ENCODE data around the gene ZNF649.
"Not testable (repeated sequence)": the region's sequence is repeated elsewhere in the genome, so short reads cannot be mapped to it uniquely, and the experiment has no call there.

Gene ZNF649

DNA sequence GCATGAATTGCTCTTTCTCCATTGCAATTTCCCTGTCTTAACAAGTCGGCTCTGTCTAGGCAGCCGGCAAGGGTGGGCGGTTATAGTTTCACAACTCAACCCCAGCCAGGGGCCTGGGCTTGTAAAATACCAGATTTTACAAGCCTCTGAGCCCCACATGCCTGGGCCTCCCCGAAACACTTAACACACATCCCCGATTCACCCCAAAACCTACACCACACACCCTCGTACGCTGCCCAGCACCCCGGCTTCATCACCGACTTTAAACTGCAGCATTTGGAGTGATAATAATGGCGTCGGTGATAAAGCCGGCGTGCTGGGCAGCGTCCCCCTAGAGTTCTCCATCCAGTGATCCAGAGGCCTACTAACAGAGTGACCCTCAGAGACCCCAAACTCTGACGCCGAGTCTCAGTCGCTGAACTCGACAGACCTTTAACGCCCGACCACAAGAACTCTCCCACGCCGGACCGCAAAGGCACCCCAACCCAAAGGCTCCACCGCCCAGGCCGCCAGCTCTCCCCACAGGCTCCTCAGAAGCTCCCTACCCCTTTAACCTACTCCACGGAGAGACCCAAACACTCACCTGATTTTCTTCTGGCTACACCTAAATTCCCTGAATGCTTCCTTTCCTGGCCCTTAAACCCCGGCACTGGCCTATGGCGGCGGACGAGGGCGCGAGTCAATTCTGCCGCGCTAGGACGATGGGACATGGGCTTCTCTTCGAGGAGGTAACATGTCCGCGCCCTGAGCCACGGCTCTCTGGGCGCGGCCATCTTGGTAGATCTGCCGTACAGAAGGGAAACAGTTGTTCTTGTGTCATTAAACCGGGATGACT lies at the start of gene ZNF649:
ZNF649 (minus strand) TSS at position 687 of the 835 bp plus-strand sequence. CDS start 4,910 bp downstream, outside the sequence.
- DNase-seq = peak; percentile 63

DNA sequence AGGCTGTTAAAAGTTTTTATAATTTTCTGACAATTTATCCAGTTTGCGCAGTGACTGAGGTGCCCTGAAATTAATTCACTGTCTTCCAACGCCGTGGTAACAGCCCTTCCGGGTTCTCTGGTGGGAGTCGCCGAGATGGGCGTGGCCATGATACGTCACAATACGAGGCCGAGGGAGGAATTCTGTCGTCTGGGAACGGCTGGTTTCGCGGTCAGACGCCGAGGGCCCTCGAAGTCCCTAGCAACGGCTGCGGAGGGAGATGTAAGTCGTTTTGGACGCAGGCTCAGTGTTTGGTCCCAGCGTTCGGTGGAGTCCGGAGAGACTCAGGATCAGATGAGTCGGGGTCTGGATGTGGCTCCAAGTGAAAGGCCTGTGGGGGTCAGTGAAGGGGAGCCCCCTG lies 44.2 kb upstream of the ZNF649 start:
- DNase-seq = no peak

DNA sequence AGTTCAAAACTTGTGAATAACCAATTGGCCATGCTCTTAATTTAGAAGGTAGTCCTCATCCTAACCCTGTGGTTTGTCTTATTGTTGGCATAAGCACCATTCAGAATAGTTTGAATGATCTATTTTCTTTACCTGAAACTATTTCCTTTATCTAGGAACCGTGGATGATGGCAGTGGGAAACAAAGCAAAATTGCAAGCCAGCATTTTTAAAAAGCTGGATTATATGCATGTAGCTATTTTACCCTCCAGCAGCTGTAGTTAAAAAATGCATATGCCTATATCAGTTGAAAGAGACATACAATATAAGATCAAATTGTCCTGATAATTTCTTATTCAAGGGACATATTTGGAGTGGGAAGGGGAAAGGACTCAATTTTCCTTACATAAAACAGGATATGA lies 41.8 kb upstream of the ZNF649 start:
- DNase-seq = no peak

- DNase-seq = no peak
These were observed 40.2 kb upstream of the ZNF649 start for GRCh38 chr19:51944798-51945552.

GRCh38 chr19:51938936-51939335 lies 34.1 kb upstream of the ZNF649 start:
- no peak for DNase-seq

- no peak for DNase-seq
These were observed 27.1 kb upstream of the ZNF649 start for GRCh38 chr19:51931921-51932320.

DNA sequence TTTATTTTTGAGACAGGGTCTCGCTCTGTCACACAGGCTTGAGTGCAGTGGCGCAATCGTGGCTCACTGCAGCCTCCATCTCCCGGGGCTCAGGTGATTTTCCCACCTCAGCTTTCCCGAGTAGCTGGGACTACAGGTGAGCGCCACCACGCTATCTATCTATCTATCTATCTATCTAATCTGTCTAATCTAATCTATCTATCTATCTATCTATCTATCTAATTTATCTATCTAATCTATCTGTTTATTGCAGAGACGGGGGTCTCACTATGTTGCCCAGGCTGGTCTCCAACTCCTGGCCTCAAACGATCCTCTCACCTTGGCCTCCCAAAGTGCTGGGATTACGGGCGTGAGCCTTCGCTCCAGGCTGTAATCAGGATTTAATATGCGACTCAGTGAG lies 23.0 kb upstream of the ZNF649 start:
- DNase-seq = no peak

DNA sequence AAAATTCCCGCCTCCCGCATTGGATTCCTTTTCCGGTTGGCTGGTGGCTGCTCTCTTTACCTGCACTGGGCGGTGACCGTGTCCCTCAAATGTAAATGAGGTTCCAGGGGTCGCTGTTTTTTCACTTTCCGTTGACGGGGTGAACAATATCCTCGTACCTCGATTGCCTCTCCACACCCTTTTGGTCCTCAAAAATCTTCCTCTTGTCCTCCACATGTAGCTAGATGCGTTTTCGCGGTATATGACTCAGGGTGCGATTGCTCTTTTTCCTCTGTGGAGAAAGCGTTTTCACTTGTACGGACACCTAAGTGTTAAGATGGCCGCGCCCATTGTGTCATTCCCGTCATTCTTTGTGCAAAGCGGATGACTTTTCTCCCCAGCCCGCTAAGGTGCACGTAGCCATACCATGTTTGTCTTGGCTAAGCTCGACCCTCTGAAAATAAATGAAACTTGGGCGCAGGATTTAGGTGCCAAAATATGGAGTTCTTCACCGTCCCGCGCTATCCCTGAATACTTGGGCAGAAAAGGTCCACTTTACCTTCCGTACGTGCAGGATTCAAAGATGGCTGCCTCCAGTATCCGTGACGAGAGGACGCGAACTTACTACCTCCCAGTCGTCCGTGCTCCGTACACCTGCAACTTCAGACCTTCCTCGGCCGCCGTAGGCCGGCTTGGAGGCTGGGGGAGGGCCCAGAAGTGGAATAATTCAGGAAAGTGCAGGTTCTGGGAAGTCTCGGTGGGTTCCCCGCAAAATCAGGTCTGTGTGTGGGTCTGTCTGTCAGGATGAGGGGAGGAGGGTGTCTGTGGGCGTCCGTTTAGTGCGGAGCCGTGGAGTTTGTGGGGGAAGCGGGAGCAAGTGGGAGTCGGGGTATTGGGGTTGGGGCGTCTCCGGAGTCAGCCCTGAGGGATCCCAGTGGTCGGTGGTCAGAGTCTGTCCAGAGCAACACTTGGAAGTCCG lies 22.2 kb upstream of the ZNF649 start, which contains the start of gene ZNF613:
ZNF613 (plus strand) TSS at position 689 of the 958 bp plus-strand sequence. CDS start 8,749 bp downstream, outside the sequence.
- peak; percentile 82 for DNase-seq

DNA sequence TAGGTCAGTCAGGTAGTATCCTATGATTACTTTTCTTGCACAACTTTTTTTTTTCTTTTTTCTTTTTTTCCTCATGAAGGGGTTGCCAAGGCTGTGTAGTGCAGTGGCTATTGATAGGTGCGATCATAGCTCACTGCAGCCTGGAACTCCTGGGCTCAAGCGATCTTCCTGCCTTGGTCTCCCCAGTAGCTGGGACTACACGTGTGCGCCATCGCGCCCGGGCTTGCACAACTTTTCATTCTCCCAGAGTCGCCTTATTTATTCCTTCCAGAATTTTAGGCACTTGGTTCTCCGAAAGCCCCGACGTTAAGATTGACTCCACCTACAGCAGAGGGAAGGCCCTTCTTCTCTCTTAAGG lies 21.6 kb upstream of the ZNF649 start:
- no peak for DNase-seq

DNA sequence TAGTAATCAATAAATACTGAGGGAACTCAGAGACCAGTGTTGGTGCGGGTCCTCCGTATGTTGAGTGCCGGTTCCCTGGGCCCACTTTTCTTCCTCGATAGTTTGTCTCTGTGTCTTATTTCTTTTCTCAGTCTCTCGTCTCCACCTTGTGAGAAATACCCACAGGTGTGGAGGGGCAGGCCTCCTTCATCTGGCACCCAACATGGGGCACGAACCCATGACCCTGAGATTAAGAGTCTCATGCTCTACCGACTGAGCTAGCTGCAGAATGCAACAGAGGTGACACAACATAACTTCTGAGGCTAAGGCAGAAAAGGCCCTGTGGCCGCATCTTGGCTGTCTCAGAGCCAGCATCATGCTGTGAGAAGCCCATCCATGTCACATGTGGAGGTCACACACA lies 17.1 kb upstream of the ZNF649 start:
- no peak for DNase-seq

- no peak for DNase-seq
These were observed 14.8 kb upstream of the ZNF649 start for GRCh38 chr19:51919606-51920005.

GRCh38 chr19:51916167-51916566 lies 11.3 kb upstream of the ZNF649 start:
- no peak for DNase-seq

- DNase-seq = no peak
These were observed 10.6 kb upstream of the ZNF649 start for GRCh38 chr19:51915324-51915867.

DNA sequence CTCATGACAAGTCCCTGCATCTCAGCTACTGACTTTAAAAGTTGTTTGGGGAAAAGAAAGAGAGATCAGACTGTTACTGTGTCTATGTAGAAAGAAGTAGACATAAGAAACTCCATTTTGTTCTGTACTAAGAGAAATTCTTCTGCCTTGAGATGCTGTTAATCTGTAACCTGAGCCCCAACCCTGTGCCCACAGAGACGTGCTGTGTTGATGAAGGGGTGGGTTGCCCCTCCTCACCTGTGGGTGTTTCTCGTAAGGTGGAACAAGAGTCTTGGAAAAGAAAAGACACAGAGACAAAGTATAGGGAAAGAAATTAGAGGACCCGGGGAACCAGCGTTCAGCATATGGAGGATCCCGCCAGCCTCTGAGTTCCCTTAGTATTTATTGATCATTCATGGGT lies 3.2 kb upstream of the ZNF649 start:
- not testable (repeated sequence) for DNase-seq

- DNase-seq = not testable (repeated sequence)
These were observed 1.3 kb upstream of the ZNF649 start for GRCh38 chr19:51906108-51906507.

GRCh38 chr19:51905639-51906038 lies 822 bp upstream of the ZNF649 start:
- DNase-seq = not testable (repeated sequence)

GRCh38 chr19:51905206-51905605 lies 389 bp upstream of the ZNF649 start:
- no peak for DNase-seq

GRCh38 chr19:51903192-51903591 lies 1.6 kb downstream of the ZNF649 start:
- DNase-seq = no peak

DNA sequence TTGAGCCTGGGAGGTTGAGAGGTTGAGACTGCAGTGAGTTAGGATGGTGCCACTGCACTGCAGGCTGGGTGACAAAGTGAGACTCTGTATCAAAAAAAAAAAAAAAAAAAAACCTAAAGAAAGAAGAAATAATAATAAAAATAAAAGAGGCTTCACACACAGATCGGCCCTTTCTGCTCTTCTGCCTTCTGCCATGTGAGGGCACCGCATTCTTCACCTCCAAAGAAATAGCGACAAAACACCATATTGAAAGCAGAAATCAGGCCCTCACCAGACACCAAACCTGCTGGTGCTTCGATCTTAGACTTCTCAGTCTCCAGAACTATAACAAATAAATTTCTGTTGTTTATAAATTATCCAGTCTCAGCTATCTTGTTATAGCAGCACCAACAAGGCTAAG lies 3.0 kb downstream of the ZNF649 start:
- no peak for DNase-seq

GRCh38 chr19:51891193-51891747 lies 13.5 kb downstream of the ZNF649 start:
- no peak for DNase-seq

GRCh38 chr19:51889934-51890333 lies 14.9 kb downstream of the ZNF649 start:
- no peak for DNase-seq

Data from GF-D8 (cell line).